HCT116 (cell line): ENCODE measurements around the gene BUB3. TPM values are rescaled to one million over a fixed set of nuclear protein-coding genes. Genes with fewer than 3 reads are reported as not detected.

ENCODE experiments used
- ATAC-seq: fragments of 200-7000 bp; cut with Tn5 transposase; 2 replicates; pipeline ENCODE4 v1.9.1; 2020; ENCODE audit warnings: mild to moderate bottlenecking, moderate library complexity
- BruUV-seq: library from RNA; stranded (reverse); fragments of 400-500 nt; replicated peaks from 2 replicates; lab custom pipeline; 2021; lab: Mats Ljungman, UMichigan
- CTCF ChIA-PET: fragments of 300-600 bp; sonication (Branson Sonifier 250); formaldehyde crosslinking; loops from one replicate; lab custom pipeline; 2021; ENCODE audit warnings: antibody characterized with exemption; lab: Charles Lee
- POLR2A ChIA-PET: fragments of 300-600, 350-600 bp; sonication (Branson Sonifier 250); formaldehyde crosslinking; loops from one replicate; lab custom pipeline; 2021; ENCODE audit warnings: antibody characterized with exemption; lab: Charles Lee
- RAD21 ChIA-PET, 2 experiments: fragments of 300-600 bp; sonication (Branson Sonifier 250); formaldehyde crosslinking; loops; one replicate each; lab custom pipeline; 2023; ENCODE audit warnings: low total read pairs in 2 of 2; ENCODE audit not compliant: uncharacterized antibody in 2 of 2, unreplicated experiment in 2 of 2, low non-redundant PET in 1 of 2; lab: Charles Lee
- DNase-seq: peaks from one replicate; pipeline ENCODE4 v3.0.0-alpha.2; 2010; ENCODE audit warnings: low read depth, low spot score
- H2AFZ ChIP-seq: fragments of 200-600 bp; shearing (Covaris generic), sonication (generic); 2 replicates; pipeline ENCODE4 v1.6.1; 2017; ENCODE audit warnings: low read depth, mixed run types, mixed read lengths, antibody characterized with exemption, low read length; ENCODE audit not compliant: poor library complexity, severe bottlenecking
- H3K27ac ChIP-seq: 2 replicates; pipeline ENCODE4 v1.5.1; 2012; ENCODE audit warnings: low read depth, low read length
- H3K27me3 ChIP-seq: fragments of 200-600 bp; sonication (generic); 2 replicates; pipeline ENCODE4 v1.6.1; 2016; ENCODE audit warnings: mixed run types, low read length, mixed read lengths; ENCODE audit not compliant: insufficient read depth
- H3K36me3 ChIP-seq, 2 experiments: fragments of 200-500 bp in 1 of 2; fragments of 200-600 bp in 1 of 2; sonication (Bioruptor generic) in 1 of 2; sonication (generic) in 1 of 2; 2 replicates each; pipeline versions ENCODE4 v1.5.1 to v1.6.1; 2014 to 2016; ENCODE audit warnings: low read length in 2 of 2, inconsistent platforms in 1 of 2, mixed read lengths in 1 of 2, mixed run types in 1 of 2; ENCODE audit not compliant: insufficient read depth in 2 of 2, control insufficient read depth in 1 of 2
- H3K4me1 ChIP-seq, 2 experiments: fragments of 200-600 bp in 1 of 2; sonication (generic) in 1 of 2; 2 replicates each; pipeline versions ENCODE4 v1.5.1 to v1.6.1; 2012 to 2017; ENCODE audit warnings: low read length in 2 of 2, inconsistent platforms in 1 of 2, mild to moderate bottlenecking in 1 of 2, mixed read lengths in 1 of 2, mixed run types in 1 of 2, moderate library complexity in 1 of 2; ENCODE audit not compliant: insufficient read depth in 2 of 2, control insufficient read depth in 1 of 2
- H3K4me2 ChIP-seq: fragments of 200-600 bp; sonication (generic); 2 replicates; pipeline ENCODE4 v1.6.1; 2017; ENCODE audit warnings: mixed run types, low read length, mixed read lengths
- H3K4me3 ChIP-seq, 2 experiments: fragments of 200-600 bp in 1 of 2; sonication (generic) in 1 of 2; replicated peaks in 1 of 2; 2 replicates each; pipeline ENCODE4 v1.5.1; 2011 to 2016; ENCODE audit warnings: low read length in 2 of 2, control low read depth in 1 of 2, low read depth in 1 of 2, mild to moderate bottlenecking in 1 of 2, mixed read lengths in 1 of 2, mixed run types in 1 of 2
- H3K79me2 ChIP-seq: fragments of 200-600 bp; sonication (generic); 2 replicates; pipeline ENCODE4 v1.6.1; 2017; ENCODE audit warnings: mild to moderate bottlenecking, mixed run types, low read length, moderate library complexity, mixed read lengths; ENCODE audit not compliant: insufficient read depth
- H3K9ac ChIP-seq: fragments of 200-600 bp; sonication (generic); 2 replicates; pipeline ENCODE4 v1.6.1; 2016; ENCODE audit warnings: low read length, mixed read lengths
- H3K9me2 ChIP-seq: fragments of 200-600 bp; sonication (generic), shearing (Covaris generic); 2 replicates; pipeline ENCODE4 v1.6.1; 2017; ENCODE audit warnings: mixed run types, mild to moderate bottlenecking, moderate library complexity; ENCODE audit not compliant: insufficient read depth
- H3K9me3 ChIP-seq, 2 experiments: fragments of 200-500 bp in 1 of 2; fragments of 200-600 bp in 1 of 2; sonication (Bioruptor generic) in 1 of 2; sonication (generic) in 1 of 2; 2 replicates each; pipeline ENCODE4 v1.6.1; 2014 to 2017; ENCODE audit warnings: low read length in 2 of 2, mixed read lengths in 2 of 2, inconsistent platforms in 1 of 2, low read depth in 1 of 2, mild to moderate bottlenecking in 1 of 2, mixed run types in 1 of 2, moderate library complexity in 1 of 2; ENCODE audit not compliant: control insufficient read depth in 1 of 2, insufficient read depth in 1 of 2
- H4K20me1 ChIP-seq: fragments of 200-600 bp; sonication (generic), shearing (Covaris generic); 2 replicates; pipeline ENCODE4 v1.6.1; 2017; ENCODE audit warnings: mixed run types, mild to moderate bottlenecking, moderate library complexity; ENCODE audit not compliant: insufficient read depth
- ATF3 ChIP-seq: IDR thresholded peaks from 2 replicates; pipeline ENCODE4 v1.6.1; 2012
- CBX3 ChIP-seq: IDR thresholded peaks from 2 replicates; pipeline ENCODE4 v1.6.1; 2012; ENCODE audit warnings: low read depth
- CEBPB ChIP-seq: IDR thresholded peaks from 2 replicates; pipeline ENCODE4 v1.6.1; 2012; ENCODE audit warnings: low read depth
- CTCF ChIP-seq, 3 experiments: fragments of 200-600 bp in 1 of 3; sonication (generic) in 1 of 3; IDR thresholded peaks in 2 of 3; conservative IDR thresholded peaks in 1 of 3; 2 replicates each; pipeline ENCODE4 v1.5.1; 2012 to 2017; ENCODE audit warnings: low read depth in 2 of 3, low read length in 2 of 3, antibody characterized with exemption in 1 of 3, borderline replicate concordance in 1 of 3, control low read depth in 1 of 3, mild to moderate bottlenecking in 1 of 3, mixed read lengths in 1 of 3, mixed run types in 1 of 3, moderate library complexity in 1 of 3; ENCODE audit not compliant: insufficient read depth in 1 of 3
- ELF1 ChIP-seq: IDR thresholded peaks from 2 replicates; pipeline ENCODE4 v1.6.1; 2012; ENCODE audit warnings: low read depth, borderline replicate concordance
- EZH2 ChIP-seq: fragments of 200-600 bp; sonication (generic); IDR thresholded peaks from 2 replicates; pipeline ENCODE4 v1.6.1; 2017; ENCODE audit warnings: antibody characterized with exemption, mixed run types
- EZH2phosphoT487 ChIP-seq: fragments of 200-600 bp; IDR thresholded peaks from 2 replicates; pipeline ENCODE4 v1.6.1; 2018; ENCODE audit warnings: antibody characterized with exemption, borderline replicate concordance
- FOSL1 ChIP-seq: IDR thresholded peaks from 2 replicates; pipeline ENCODE4 v1.6.1; 2012; ENCODE audit warnings: low read depth
- JUND ChIP-seq: IDR thresholded peaks from 2 replicates; pipeline ENCODE4 v1.6.1; 2012
- MAX ChIP-seq: IDR thresholded peaks from 2 replicates; pipeline ENCODE4 v1.6.1; 2012
- POLR2A ChIP-seq: IDR thresholded peaks from 2 replicates; pipeline ENCODE4 v1.7.0; 2011; ENCODE audit warnings: borderline replicate concordance; ENCODE audit not compliant: insufficient read depth, insufficient read length; ENCODE audit errors: extremely low read depth
- POLR2AphosphoS5 ChIP-seq: IDR thresholded peaks from 2 replicates; pipeline ENCODE4 v1.6.1; 2011; ENCODE audit warnings: mild to moderate bottlenecking, low read depth, low read length, moderate library complexity
- RAD21 ChIP-seq: IDR thresholded peaks from 2 replicates; pipeline ENCODE4 v1.6.1; 2012; ENCODE audit warnings: low read depth, mild to moderate bottlenecking
- SP1 ChIP-seq: IDR thresholded peaks from 2 replicates; pipeline ENCODE4 v1.6.1; 2012; ENCODE audit warnings: low read depth
- SRF ChIP-seq: IDR thresholded peaks from 2 replicates; pipeline ENCODE4 v1.6.1; 2012; ENCODE audit warnings: low read depth
- TCF7L2 ChIP-seq: IDR thresholded peaks from 2 replicates; pipeline ENCODE4 v1.7.0; 2011; ENCODE audit warnings: borderline replicate concordance, inconsistent platforms; ENCODE audit not compliant: insufficient read depth, insufficient read length; ENCODE audit errors: extremely low read depth
- YY1 ChIP-seq: IDR thresholded peaks from 2 replicates; pipeline ENCODE4 v1.6.1; 2011; ENCODE audit warnings: low read length, low read depth, moderate library complexity, mild to moderate bottlenecking; ENCODE audit not compliant: insufficient replicate concordance; ENCODE audit errors: extremely low read depth
- ZBTB33 ChIP-seq: IDR thresholded peaks from 2 replicates; pipeline ENCODE4 v1.6.1; 2011; ENCODE audit warnings: mild to moderate bottlenecking, low read length, moderate library complexity; ENCODE audit not compliant: insufficient replicate concordance; ENCODE audit errors: extremely low read depth
- ZFX ChIP-seq: fragments of 450-650 bp; IDR thresholded peaks from 2 replicates; pipeline ENCODE4 v1.6.1; 2017
- ZNF274 ChIP-seq: fragments of 200-500 bp; sonication (Bioruptor generic); IDR thresholded peaks from 2 replicates; pipeline ENCODE4 v1.6.1; 2014; ENCODE audit warnings: mild to moderate bottlenecking, low read depth, low read length, inconsistent platforms
- intact Hi-C: fragments of 100-400 bp; cut with micrococcal nuclease; formaldehyde crosslinking; loops from 2 replicates; pipeline ENCODE4 v1.10.0; 2022
- total RNA-seq: library from RNA; stranded (reverse); gene quantifications from one replicate; pipeline ENCODE4 v1.2.1, GENCODE V29; 2021; ENCODE audit not compliant: unreplicated experiment

The BUB3 gene
- total RNA-seq, 1 experiment from 2014 or later = 271 TPM

- no peak for DNase-seq
- RAD21 ChIA-PET = no interaction called here
- CTCF ChIA-PET = no interaction called here
Observed at GRCh38 chr10:123147635-123148413, 6.4 kb upstream of the BUB3 start, which contains the start of gene HMX2. TSS of gene HMX2 (plus strand) at chr10:123148136. CDS start at chr10:123148379, 243 bp downstream.

More at GRCh38 chr10:123147635-123148413, 6.4 kb upstream of the BUB3 start, which contains the start of gene HMX2:
- BruUV-seq = no TSS peak
- Histone ChIP-seq H3K4me3 (no peak within 1 kb of the TSS), H3K9me3 (no peaks in the 10 kb centered on the region), H3K9ac (no peak within 1 kb of the TSS), H4K20me1 (no peaks in the 10 kb centered on the region), H3K36me3 (no peaks in the 10 kb centered on the region), H3K4me2 (no peak within 1 kb of the TSS), H3K27ac (no peak within 1 kb of the TSS), H2AFZ (no peak within 1 kb of the TSS), H3K4me1 (no peaks in the 10 kb centered on the region), H3K9me2 (no peaks in the 10 kb centered on the region), H3K79me2 (no peaks in the 10 kb centered on the region), H3K27me3 (no peaks in the 10 kb centered on the region)
- POLR2A ChIA-PET = no interaction called here
- TF ChIP-seq EZH2phosphoT487 (no peak), CEBPB (no peak), FOSL1 (no peak), ZBTB33 (no peak), ZNF274 (no peak), ZFX (no peak), TCF7L2 (no peak), SP1 (no peak), CTCF (IDR thresholded peaks at IDR 0.05 in 2 of 3, conservative IDR thresholded peaks at IDR 0.05 in 1 of 3; ENCODE audit: borderline replicate concordance in 1 of 3, insufficient read depth in 1 of 3, low read depth in 2 of 3, low read length in 2 of 3) (no peak), POLR2AphosphoS5 (no peak), EZH2 (no peak), MAX (no peak), RAD21 (no peak), YY1 (no peak), ELF1 (no peak), CBX3 (no peak), POLR2A (no peak), ATF3 (no peak), JUND (no peak), SRF (no peak)
- no peak for ATAC-seq
- intact Hi-C loops = no loop called here
